BLaER1 treated with 17β-estradiol and CSF1 and Interleukin-3, amounts not matched to agents 10 nM and 100 nM (cell line): Measurements from ENCODE around the gene RPRD1A.
A peak's percentile ranks its signal among the peaks of the same experiment; 100 is the strongest.
"Not testable (repeated sequence)": the region's sequence is repeated elsewhere in the genome, so short reads cannot be mapped to it uniquely, and the experiment has no call there.

Experiments used
- H3K27ac ChIP-seq, 11 experiments: shearing (Covaris generic); formaldehyde crosslinking; 2 replicates each; pipeline ENCODE4 v1.8.1; 2022
- H3K27me3 ChIP-seq, 11 experiments: shearing (Covaris generic); formaldehyde crosslinking; 2 replicates each; pipeline ENCODE4 v1.8.1; 2022
- H3K36me3 ChIP-seq, 11 experiments: shearing (Covaris generic); formaldehyde crosslinking; 2 replicates each; pipeline ENCODE4 v1.8.1; 2022
- H3K4me1 ChIP-seq, 10 experiments: shearing (Covaris generic); formaldehyde crosslinking; 2 replicates each; pipeline ENCODE4 v1.8.1; 2022
- H3K4me2 ChIP-seq, 11 experiments: shearing (Covaris generic); formaldehyde crosslinking; 2 replicates each; pipeline ENCODE4 v1.8.1; 2022
- H3K4me3 ChIP-seq, 10 experiments: shearing (Covaris generic); formaldehyde crosslinking; 2 replicates each; pipeline ENCODE4 v1.8.1; 2022
- H3K9ac ChIP-seq, 11 experiments: shearing (Covaris generic); formaldehyde crosslinking; 2 replicates each; pipeline ENCODE4 v1.8.1; 2022
- H3K9me3 ChIP-seq, 11 experiments: shearing (Covaris generic); formaldehyde crosslinking; replicated peaks in 1 of 11; 2 replicates each; pipeline ENCODE4 v1.8.1; 2022
- H4K20me1 ChIP-seq, 11 experiments: shearing (Covaris generic); formaldehyde crosslinking; 2 replicates each; pipeline ENCODE4 v1.8.1; 2022
- Cebpa-rat ChIP-seq, 11 experiments: shearing (Covaris generic); IDR thresholded peaks; 2 replicates each; pipeline ENCODE4 v1.8.1; 2022

RPRD1A gene

DNA sequence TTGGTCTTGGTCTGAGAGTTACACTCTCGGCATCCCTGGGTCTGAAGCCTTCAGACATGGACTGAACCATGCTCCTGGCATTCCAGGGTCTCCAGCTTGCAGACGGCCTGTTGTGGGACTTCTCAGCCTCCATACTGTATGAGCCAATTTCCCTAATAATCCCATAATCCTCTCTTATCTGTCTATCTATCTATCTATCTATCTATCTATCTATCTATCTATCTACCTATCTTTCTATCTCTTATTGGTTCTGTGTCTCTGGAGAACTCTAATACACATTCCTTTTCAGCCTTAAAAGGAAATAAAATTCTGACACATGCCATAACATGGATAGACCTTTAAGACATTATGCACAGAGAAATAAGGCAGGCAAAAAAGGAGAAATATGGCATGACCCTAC, 37.4 kb upstream of the RPRD1A start:
- Histone ChIP-seq H4K20me1 (no peaks in the 10 kb centered on the region), H3K27me3 (no peaks in the 10 kb centered on the region), H3K4me3 (no peak overlapping the region), H3K4me1 (no peaks in the 10 kb centered on the region; a peak in 2 of 20 replicates), H3K9ac (no peak overlapping the region), H3K27ac (no peak overlapping the region), H3K4me2 (no peak overlapping the region), H3K36me3 (peaks cover 11 to 34% (median 26%) of the 10 kb centered on the region in 11 experiments; a peak in 19 of 22 replicates), H3K9me3 (peaks cover 21 to 28% (median 23%) of the 10 kb centered on the region in 11 experiments)
- TF ChIP-seq Cebpa-rat (IDR thresholded peaks at IDR 0.05): no peak

DNA sequence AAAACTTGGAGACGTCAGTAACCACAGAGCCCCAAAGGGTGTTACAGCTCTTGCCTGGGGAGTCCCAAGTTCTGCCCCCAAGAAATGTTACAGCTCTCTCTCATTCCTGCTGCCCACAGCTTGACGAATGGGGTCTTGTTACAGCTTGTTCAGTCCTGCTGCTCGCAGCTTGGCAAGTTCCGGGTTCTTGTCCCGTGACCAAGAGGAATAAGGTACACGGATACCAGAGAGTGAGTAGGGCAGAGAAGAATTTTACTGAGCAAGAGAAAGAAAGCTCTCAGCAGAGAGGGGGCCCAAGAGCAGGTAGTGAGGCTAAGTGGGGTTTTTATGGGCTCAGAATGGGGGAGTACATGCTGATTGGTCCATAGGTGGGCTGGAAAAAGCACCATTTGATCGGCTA, 34.6 kb upstream of the RPRD1A start:
- no peaks in the 10 kb centered on the region for H3K4me1 ChIP-seq
- H3K4me2 ChIP-seq: no peak overlapping the region
- H3K27me3 ChIP-seq: no peaks in the 10 kb centered on the region
- no peak overlapping the region for H3K4me3 ChIP-seq
- no peak overlapping the region for H3K27ac ChIP-seq
- peaks cover 21 to 28% (median 23%) of the 10 kb centered on the region in 11 experiments for H3K9me3 ChIP-seq
- no peak for TF ChIP-seq Cebpa-rat (IDR thresholded peaks at IDR 0.05)
- H3K36me3 ChIP-seq: peaks cover 0 to 7% (median under 1%) of the 10 kb centered on the region in 11 experiments; a peak in 4 of 22 replicates
- H3K9ac ChIP-seq: no peak overlapping the region
- H4K20me1 ChIP-seq: no peaks in the 10 kb centered on the region

DNA sequence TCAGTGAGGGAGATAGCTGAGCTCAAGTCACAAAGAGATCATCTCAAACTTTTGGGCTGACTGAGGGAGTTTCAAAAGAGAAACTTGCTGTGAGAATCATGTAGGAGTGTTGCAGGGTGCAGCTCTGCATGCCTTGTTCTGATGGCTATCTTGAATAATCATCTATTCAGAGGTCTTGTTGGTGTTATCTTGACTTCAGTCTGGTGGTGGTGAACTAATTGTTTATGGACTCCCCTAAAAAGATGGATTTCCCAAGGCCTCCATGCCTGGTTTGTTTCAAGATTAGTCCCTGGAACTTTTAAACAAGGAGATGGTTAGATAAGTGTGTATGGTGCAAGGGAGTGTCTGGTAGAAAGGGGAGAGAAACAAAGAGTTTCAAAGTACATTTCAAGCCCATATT, 32.0 kb upstream of the RPRD1A start:
- H3K4me2 ChIP-seq: no peak overlapping the region
- H3K9ac ChIP-seq: no peak overlapping the region
- H3K36me3 ChIP-seq: 0 out of 22 replicates have a peak, but pooled peaks cover 0 to 7% (median 0%) of the 10 kb centered on the region in 11 experiments
- no peaks in the 10 kb centered on the region for H3K27me3 ChIP-seq
- H3K9me3 ChIP-seq: peaks cover 21 to 28% (median 23%) of the 10 kb centered on the region in 11 experiments
- H3K4me3 ChIP-seq: no peak overlapping the region
- TF ChIP-seq Cebpa-rat (IDR thresholded peaks at IDR 0.05): no peak
- no peaks in the 10 kb centered on the region for H4K20me1 ChIP-seq
- no peak overlapping the region for H3K27ac ChIP-seq
- H3K4me1 ChIP-seq: peaks cover 0 to 4% (median 0%) of the 10 kb centered on the region in 10 experiments; a peak in 1 of 20 replicates

GRCh38 chr18:36096955-36097354, 29.6 kb upstream of the RPRD1A start:
- no peaks in the 10 kb centered on the region for H4K20me1 ChIP-seq
- no peak overlapping the region for H3K27ac ChIP-seq
- no peak overlapping the region for H3K4me2 ChIP-seq
- 0 out of 22 replicates have a peak, but pooled peaks cover 0 to 4% (median 0%) of the 10 kb centered on the region in 11 experiments for H3K36me3 ChIP-seq
- peaks cover 10 to 12% (median 10%) of the 10 kb centered on the region in 11 experiments for H3K9me3 ChIP-seq
- no peak for TF ChIP-seq Cebpa-rat (IDR thresholded peaks at IDR 0.05)
- H3K27me3 ChIP-seq: no peaks in the 10 kb centered on the region
- no peak overlapping the region for H3K4me3 ChIP-seq
- no peak overlapping the region for H3K9ac ChIP-seq
- H3K4me1 ChIP-seq: peaks cover 7 to 19% (median 16%) of the 10 kb centered on the region in 10 experiments; a peak in 17 of 20 replicates

GRCh38 chr18:36095936-36096519, 28.7 kb upstream of the RPRD1A start:
- TF ChIP-seq Cebpa-rat (IDR thresholded peaks at IDR 0.05): no peak
- Histone ChIP-seq H3K36me3 (no peaks in the 10 kb centered on the region), H4K20me1 (no peaks in the 10 kb centered on the region), H3K27ac (no peak overlapping the region), H3K9me3 (peaks cover under 1 to 2% (median under 1%) of the 10 kb centered on the region in 11 experiments; a peak in 16 of 22 replicates), H3K4me3 (no peak overlapping the region), H3K9ac (no peak overlapping the region), H3K4me2 (no peak overlapping the region), H3K4me1 (peaks cover 7 to 20% (median 16%) of the 10 kb centered on the region in 10 experiments; a peak in 17 of 20 replicates), H3K27me3 (no peaks in the 10 kb centered on the region)

GRCh38 chr18:36094431-36094830, 27.1 kb upstream of the RPRD1A start:
- H3K4me3 ChIP-seq: no peak overlapping the region
- no peaks in the 10 kb centered on the region for H4K20me1 ChIP-seq
- TF ChIP-seq Cebpa-rat (IDR thresholded peaks at IDR 0.05): no peak
- no peak overlapping the region for H3K27ac ChIP-seq
- H3K4me1 ChIP-seq: peaks cover 7 to 20% (median 16%) of the 10 kb centered on the region in 10 experiments; a peak in 17 of 20 replicates
- H3K9me3 ChIP-seq: no peaks in the 10 kb centered on the region
- no peaks in the 10 kb centered on the region for H3K36me3 ChIP-seq
- no peak overlapping the region; a peak in 1 of 22 replicates for H3K4me2 ChIP-seq
- H3K9ac ChIP-seq: 0 out of 22 replicates have a peak overlapping the region, but pooled peaks of 1 of the 11 experiments have one; percentile 31
- no peaks in the 10 kb centered on the region for H3K27me3 ChIP-seq

GRCh38 chr18:36092116-36092515, 24.8 kb upstream of the RPRD1A start:
- not testable (repeated sequence) for H3K9ac ChIP-seq, H3K4me3 ChIP-seq, H3K27me3 ChIP-seq, H3K27ac ChIP-seq, H3K9me3 ChIP-seq, H3K36me3 ChIP-seq, H4K20me1 ChIP-seq
- peak overlapping the region in 9 of 11 experiments; percentile 39 to 68 (median 53); a peak in 10 of 22 replicates for H3K4me2 ChIP-seq
- peaks cover 7 to 20% (median 16%) of the 10 kb centered on the region in 10 experiments; a peak in 17 of 20 replicates for H3K4me1 ChIP-seq

- H3K9me3 ChIP-seq: peaks cover 0 to 19% (median 9%) of the 10 kb centered on the region in 11 experiments; a peak in 14 of 22 replicates
- H3K4me2 ChIP-seq: no peak overlapping the region
- no peak overlapping the region for H3K4me3 ChIP-seq
- H3K36me3 ChIP-seq: no peaks in the 10 kb centered on the region
- no peak overlapping the region for H3K27ac ChIP-seq
- no peaks in the 10 kb centered on the region for H3K27me3 ChIP-seq
- H3K9ac ChIP-seq: no peak overlapping the region
- H3K4me1 ChIP-seq: peaks cover 7 to 20% (median 15%) of the 10 kb centered on the region in 10 experiments; a peak in 17 of 20 replicates
- H4K20me1 ChIP-seq: no peaks in the 10 kb centered on the region
- TF ChIP-seq Cebpa-rat (IDR thresholded peaks at IDR 0.05): no peak
Measured at GRCh38 chr18:36089001-36089400, 21.6 kb upstream of the RPRD1A start.

- Histone ChIP-seq H3K9me3 (peaks cover 0 to 20% (median 9%) of the 10 kb centered on the region in 11 experiments; a peak in 14 of 22 replicates), H3K4me2 (no peak overlapping the region), H3K27me3 (no peaks in the 10 kb centered on the region), H3K4me1 (peaks cover 6 to 22% (median 17%) of the 10 kb centered on the region in 10 experiments; a peak in 18 of 20 replicates), H4K20me1 (no peaks in the 10 kb centered on the region), H3K36me3 (no peaks in the 10 kb centered on the region), H3K4me3 (no peak overlapping the region), H3K27ac (no peak overlapping the region), H3K9ac (no peak overlapping the region)
- TF ChIP-seq Cebpa-rat (IDR thresholded peaks at IDR 0.05): no peak
Measured at GRCh38 chr18:36088256-36088655, 20.9 kb upstream of the RPRD1A start.
